SIG-M5 treated with dmso at 0.1 percent for 504 hours (cell line): Measurements from ENCODE around the gene ENOX1.
"Not testable (repeated sequence)": the region's sequence is repeated elsewhere in the genome, so short reads cannot be mapped to it uniquely, and the experiment has no call there.

Experiments used
- DNase-seq: peaks from one replicate; lab custom pipeline; 2025; ENCODE audit not compliant: unreplicated experiment; lab: John Stamatoyannopoulos, UW

The ENOX1 gene

GRCh38 chr13:43441899-43442499 is 344.8 kb downstream of the ENOX1 start:
- DNase-seq: no peak

GRCh38 chr13:43441464-43441863 is 345.3 kb downstream of the ENOX1 start:
- no peak for DNase-seq

DNA sequence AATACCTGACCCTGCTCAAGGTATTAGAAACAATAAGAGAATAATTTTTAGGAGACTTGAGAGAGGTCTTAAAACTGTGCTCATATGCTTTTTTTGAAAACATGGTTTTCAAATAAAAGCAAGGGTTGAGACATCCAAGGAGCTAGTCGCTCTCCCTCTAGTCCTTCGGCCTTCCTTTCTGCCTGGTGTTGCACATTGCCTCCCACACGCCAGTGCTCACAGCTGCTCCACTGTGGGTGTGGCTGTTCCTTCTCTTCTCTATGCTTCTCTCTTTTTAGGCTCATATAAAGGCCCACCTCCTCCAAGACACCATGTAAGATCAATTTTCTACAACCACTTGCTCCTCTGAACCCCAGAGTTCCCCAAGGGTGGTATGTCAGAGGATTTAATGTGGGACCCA is 352.6 kb downstream of the ENOX1 start:
- DNase-seq: no peak

- DNase-seq: no peak
Measured at GRCh38 chr13:43433691-43434141, 353.1 kb downstream of the ENOX1 start.

DNA sequence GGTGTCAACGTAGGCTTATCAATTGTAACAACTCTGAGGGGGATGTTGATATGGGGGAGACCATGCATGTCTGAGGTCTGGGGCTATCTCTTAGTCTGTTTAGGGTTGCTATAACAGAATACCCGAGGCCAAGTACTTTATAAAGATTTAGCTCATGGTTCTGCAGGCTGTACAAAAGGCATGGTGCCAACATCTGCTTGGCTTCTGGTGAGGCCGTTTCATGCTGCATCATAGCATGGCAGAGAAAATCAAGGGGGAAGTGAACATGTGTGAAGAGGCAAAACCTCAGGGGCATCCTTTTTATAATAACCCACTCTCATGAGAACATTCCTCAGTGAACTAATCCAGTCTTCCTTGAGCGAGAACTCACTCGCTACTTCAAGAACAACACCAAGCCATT is 353.8 kb downstream of the ENOX1 start:
- DNase-seq: no peak

GRCh38 chr13:43431841-43432240 is 354.9 kb downstream of the ENOX1 start:
- no peak for DNase-seq

DNA sequence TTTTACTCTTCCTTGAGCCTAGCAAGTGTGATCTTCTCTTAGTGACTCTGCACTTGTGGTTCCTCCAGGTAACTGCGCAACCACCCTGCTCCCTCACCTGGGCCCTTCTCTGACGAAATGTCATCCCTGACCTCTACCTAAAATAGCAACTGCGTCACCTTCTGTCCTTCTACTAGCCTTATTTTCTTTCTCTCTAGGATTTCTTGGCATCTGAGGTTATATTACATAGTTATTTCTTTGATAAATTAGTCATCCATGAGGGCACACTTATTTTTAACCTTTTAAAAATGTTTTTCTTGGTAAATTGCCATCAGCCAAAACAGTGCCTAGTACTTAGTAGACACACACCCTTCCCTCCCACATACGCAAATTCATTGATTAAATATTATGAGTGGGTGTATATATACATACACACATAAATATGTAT is 355.5 kb downstream of the ENOX1 start:
- no peak for DNase-seq

DNA sequence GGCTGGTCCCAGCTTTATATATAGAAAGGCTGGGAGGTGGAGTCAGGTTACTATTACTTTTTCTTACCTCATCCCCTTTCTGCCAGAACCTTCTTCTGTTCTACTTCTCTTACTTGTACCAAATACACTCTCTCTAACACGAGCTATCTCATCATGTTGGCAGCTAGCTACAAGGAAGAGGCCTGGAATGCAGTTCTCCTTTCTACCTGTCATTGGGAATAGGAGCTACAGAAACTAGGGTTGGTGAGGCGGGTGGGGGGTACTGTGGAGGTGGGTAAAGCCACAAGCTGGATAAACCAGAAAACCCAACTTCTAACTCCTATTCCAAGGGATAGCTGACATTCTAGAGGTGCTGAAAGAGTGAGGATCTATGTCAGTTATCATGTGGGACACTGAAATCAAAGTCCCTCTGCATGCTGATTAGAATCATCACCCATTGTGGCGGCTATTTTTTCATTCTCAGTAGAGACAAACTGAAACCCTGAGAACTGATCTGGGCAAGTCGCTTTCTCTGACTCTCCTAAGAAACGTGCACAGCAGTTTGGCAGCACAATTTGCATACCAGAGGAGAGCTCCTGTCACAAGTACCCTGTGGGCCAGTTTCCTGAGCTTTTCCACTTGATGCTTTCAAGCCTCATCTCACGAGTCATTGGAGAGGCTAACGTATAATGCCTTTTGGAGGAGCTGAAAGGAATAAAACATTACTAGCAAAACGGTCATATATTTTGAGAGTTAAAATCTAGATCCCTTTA is 358.1 kb downstream of the ENOX1 start:
- no peak for DNase-seq

DNA sequence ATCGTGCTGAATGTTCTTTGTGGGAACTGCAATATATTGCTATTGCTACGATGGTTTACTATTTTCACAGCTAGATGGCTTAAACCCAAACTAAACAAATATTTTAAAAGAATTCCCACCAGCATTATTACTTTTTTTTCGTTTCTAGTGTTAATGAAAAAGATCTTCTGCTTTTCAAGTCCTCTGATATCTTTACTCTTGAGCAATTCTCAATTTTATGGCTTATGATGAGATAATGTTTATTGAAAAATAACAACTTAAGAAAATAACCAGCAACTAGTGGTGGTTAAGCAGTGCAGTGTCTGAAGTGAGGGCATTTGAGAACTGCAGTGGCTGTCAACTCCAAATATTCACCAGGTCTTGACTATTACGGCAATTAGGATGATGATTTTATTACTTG is 360.4 kb downstream of the ENOX1 start:
- DNase-seq: no peak

- DNase-seq: no peak
Measured at GRCh38 chr13:43425234-43425633, 361.5 kb downstream of the ENOX1 start.

DNA sequence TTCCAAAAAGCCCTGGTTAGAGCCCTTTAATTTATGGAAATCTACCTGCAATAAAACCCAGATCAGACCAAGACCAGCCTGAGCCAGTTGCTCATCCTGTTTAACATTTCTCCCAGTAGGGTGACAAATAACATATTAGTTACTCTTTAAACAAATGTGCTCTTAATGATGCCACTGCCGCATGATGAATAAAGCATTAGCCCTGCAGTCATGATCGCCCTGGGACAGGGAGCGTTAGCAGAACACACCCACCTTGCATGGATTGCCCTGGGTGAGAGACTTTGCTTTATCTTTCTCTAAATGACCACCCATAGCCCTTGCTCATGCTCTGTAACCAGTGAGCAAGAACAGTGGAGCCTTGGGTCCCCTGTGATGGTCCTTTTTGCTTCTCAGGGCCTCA is 362.4 kb downstream of the ENOX1 start:
- DNase-seq: no peak

- DNase-seq: no peak
Measured at GRCh38 chr13:43422116-43422515, 364.7 kb downstream of the ENOX1 start.

- not testable (repeated sequence) for DNase-seq
Measured at GRCh38 chr13:43416842-43417241, 369.9 kb downstream of the ENOX1 start.

DNA sequence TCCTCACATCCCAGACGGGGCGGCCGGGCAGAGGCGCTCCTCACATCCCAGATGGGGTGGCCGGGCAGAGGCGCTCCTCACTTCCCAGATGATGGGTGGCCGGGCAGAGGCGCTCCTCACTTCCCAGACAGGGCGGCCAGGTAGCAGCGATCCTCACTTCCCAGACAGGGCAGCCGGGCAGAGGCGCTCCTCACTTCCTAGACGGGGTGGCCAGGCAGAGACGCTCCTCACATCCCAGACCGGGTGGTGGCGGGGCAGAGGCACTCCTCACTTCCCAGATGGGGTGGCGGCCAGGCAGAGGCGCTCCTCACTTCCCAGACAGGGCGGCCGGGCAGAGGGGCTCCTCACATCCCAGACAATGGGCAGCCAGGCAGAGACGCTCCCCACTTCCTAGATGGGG is 370.4 kb downstream of the ENOX1 start:
- not testable (repeated sequence) for DNase-seq

GRCh38 chr13:43415903-43416391 is 370.8 kb downstream of the ENOX1 start:
- not testable (repeated sequence) for DNase-seq

DNA sequence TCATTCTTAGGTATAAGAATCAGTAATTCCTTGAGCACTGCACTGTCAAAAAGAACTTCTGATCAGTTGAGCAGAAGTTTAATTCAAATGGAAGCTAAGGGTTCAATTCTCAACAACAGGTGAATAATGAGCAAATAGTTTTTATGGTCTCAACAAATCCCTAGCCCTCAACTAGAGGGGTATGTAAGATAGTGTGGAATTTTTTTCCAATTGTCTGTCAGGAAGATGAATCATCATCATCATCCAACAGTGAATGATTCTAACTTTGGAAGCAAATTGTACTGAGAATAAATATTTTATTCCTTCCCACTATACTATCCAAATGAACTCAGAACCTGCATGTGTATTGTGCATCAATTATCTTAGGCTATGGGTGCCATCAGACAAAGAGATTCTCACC is 372.7 kb downstream of the ENOX1 start:
- DNase-seq: no peak

- no peak for DNase-seq
Measured at GRCh38 chr13:43411741-43412140, 375.0 kb downstream of the ENOX1 start.

GRCh38 chr13:43411211-43411610 is 375.6 kb downstream of the ENOX1 start:
- DNase-seq: no peak

DNA sequence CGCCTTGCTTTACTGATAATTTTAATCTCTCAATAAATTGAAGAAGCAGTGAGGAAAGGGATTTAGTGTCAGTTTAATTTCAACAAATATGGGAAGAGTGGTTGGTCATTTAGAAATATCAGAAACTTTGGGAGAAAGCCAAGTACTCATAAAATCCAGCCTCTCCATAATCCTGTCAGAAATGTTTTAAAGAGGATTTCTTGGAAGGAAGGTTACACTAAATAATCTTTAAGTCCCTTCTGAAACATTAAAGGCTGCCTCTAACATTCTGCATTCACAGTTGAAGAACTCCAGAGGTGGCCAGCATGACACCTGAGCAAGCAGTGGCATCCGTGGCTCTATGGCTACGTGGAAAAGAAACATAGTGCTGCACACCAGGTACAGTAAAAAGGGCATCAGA is 378.5 kb downstream of the ENOX1 start:
- no peak for DNase-seq

DNA sequence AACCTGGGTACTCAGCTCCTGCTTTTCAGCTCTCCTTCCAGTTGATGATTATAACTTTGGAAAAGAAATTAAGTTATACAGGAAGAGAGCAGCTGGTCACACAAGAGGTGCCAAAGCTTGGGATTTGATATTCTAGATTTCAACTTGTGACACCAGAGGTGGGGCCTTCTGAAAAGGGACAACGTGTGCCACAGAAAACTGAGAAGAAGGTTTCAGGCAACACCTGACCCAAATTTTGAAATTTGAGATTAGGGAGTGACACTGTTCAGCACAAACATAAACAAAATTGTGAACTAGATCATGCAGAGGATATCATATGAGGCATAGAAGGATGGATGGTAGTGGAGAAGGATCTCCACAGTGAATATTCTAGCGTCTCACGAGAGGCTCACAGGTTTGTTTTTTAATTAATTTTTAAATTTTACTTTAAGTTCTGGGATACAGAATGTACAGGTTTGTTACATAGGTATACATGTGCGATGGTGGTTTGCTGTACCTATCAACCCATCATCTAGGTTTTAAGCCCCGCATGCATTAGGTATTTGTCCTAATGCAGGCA is 379.7 kb downstream of the ENOX1 start:
- no peak for DNase-seq

GRCh38 chr13:43405457-43405856 is 381.3 kb downstream of the ENOX1 start:
- DNase-seq: no peak

GRCh38 chr13:43402380-43402779 is 384.4 kb downstream of the ENOX1 start:
- no peak for DNase-seq
